T-helper 1 cell (primary cell): Measurements from ENCODE around the gene ACAA2.

Experiments used
- DNase-seq, 5 donors: peaks; one replicate each; pipeline ENCODE4 v3.0.0-alpha.2; 2012 to 2020
- total RNA-seq, 4 donors: gene quantifications; one replicate each; lab custom pipeline; 2026; lab: John Stamatoyannopoulos, UW

The ACAA2 gene
- total RNA-seq = 14.1 to 20.2 (median 16.8) reads per million in 4 donors

- DNase-seq = peak; percentile 52 to 86 (median 65)
Measured at GRCh38 chr18:49813319-49814146, at the start of gene ACAA2. Gene ACAA2 (minus strand): TSS chr18:49813533. CDS start chr18:49813484, 49 bp downstream.

- DNase-seq = no peak
Measured at GRCh38 chr18:49862656-49863385, 49.5 kb upstream of the ACAA2 start.

- DNase-seq = no peak
Measured at GRCh38 chr18:49861659-49862058, 48.3 kb upstream of the ACAA2 start.

GRCh38 chr18:49859725-49860124, 46.4 kb upstream of the ACAA2 start:
- no peak for DNase-seq

GRCh38 chr18:49859021-49859359, 45.7 kb upstream of the ACAA2 start:
- no peak for DNase-seq

GRCh38 chr18:49858309-49859020, 45.1 kb upstream of the ACAA2 start:
- peak in 4 of 5 donors; percentile 26 to 49 (median 42) for DNase-seq

GRCh38 chr18:49857708-49858107, 44.4 kb upstream of the ACAA2 start:
- no peak for DNase-seq

- no peak for DNase-seq
Measured at GRCh38 chr18:49856496-49856895, 43.2 kb upstream of the ACAA2 start.

- DNase-seq = no peak
Measured at GRCh38 chr18:49855711-49856415, 42.5 kb upstream of the ACAA2 start.

- DNase-seq = no peak
Measured at GRCh38 chr18:49854681-49855080, 41.3 kb upstream of the ACAA2 start.

GRCh38 chr18:49853436-49853835, 40.1 kb upstream of the ACAA2 start:
- no peak for DNase-seq

- no peak for DNase-seq
Measured at GRCh38 chr18:49853011-49853410, 39.7 kb upstream of the ACAA2 start.

- DNase-seq = no peak
Measured at GRCh38 chr18:49851624-49852023, 38.3 kb upstream of the ACAA2 start.

- no peak for DNase-seq
Measured at GRCh38 chr18:49850636-49851035, 37.3 kb upstream of the ACAA2 start.

GRCh38 chr18:49849331-49850217, 36.2 kb upstream of the ACAA2 start:
- no peak for DNase-seq

- no peak for DNase-seq
Measured at GRCh38 chr18:49848115-49848514, 34.8 kb upstream of the ACAA2 start.

- DNase-seq = no peak
Measured at GRCh38 chr18:49847524-49847923, 34.2 kb upstream of the ACAA2 start.

- DNase-seq = no peak
Measured at GRCh38 chr18:49846718-49847470, 33.6 kb upstream of the ACAA2 start.

- DNase-seq = no peak
Measured at GRCh38 chr18:49846361-49846662, 33.0 kb upstream of the ACAA2 start.

- DNase-seq = no peak
Measured at GRCh38 chr18:49845629-49846360, 32.5 kb upstream of the ACAA2 start.
